GM21619 (cell line): Measurements from ENCODE around the gene HPSE.

Experiments used
- ATAC-seq: cut with Tn5 transposase; IDR thresholded peaks from one replicate; pipeline ENCODE4 v1.9.1; 2021; ENCODE audit not compliant: unreplicated experiment

Gene HPSE

GRCh38 chr4:83334425-83335241 lies at the start of gene HPSE:
TSS of gene HPSE (minus strand) at chr4:83334848. CDS start at chr4:83334782, 66 bp downstream.
- peak; percentile 89 for ATAC-seq

GRCh38 chr4:83382850-83383249 lies 48.2 kb upstream of the HPSE start:
- no peak for ATAC-seq

- ATAC-seq, result no peak
Measured at GRCh38 chr4:83381173-83381572, 46.5 kb upstream of the HPSE start.

GRCh38 chr4:83378419-83378818 lies 43.8 kb upstream of the HPSE start:
- no peak for ATAC-seq

GRCh38 chr4:83372931-83373330 lies 38.3 kb upstream of the HPSE start:
- ATAC-seq, result no peak

GRCh38 chr4:83371936-83372335 lies 37.3 kb upstream of the HPSE start:
- ATAC-seq, result no peak

- no peak for ATAC-seq
Measured at GRCh38 chr4:83371235-83371634, 36.6 kb upstream of the HPSE start.

- ATAC-seq, result no peak
Measured at GRCh38 chr4:83370640-83370906, 35.9 kb upstream of the HPSE start.

- no peak for ATAC-seq
Measured at GRCh38 chr4:83369831-83370639, 35.4 kb upstream of the HPSE start.

- no peak for ATAC-seq
Measured at GRCh38 chr4:83364312-83364711, 29.7 kb upstream of the HPSE start.

- ATAC-seq, result no peak
Measured at GRCh38 chr4:83362492-83363329, 28.1 kb upstream of the HPSE start.

- no peak for ATAC-seq
Measured at GRCh38 chr4:83361416-83362103, 26.9 kb upstream of the HPSE start.

GRCh38 chr4:83360018-83360417 lies 25.4 kb upstream of the HPSE start:
- no peak for ATAC-seq

- no peak for ATAC-seq
Measured at GRCh38 chr4:83358410-83358809, 23.8 kb upstream of the HPSE start.

- ATAC-seq, result peak; percentile 66
Measured at GRCh38 chr4:83356899-83357661, 22.4 kb upstream of the HPSE start.

- no peak for ATAC-seq
Measured at GRCh38 chr4:83353516-83353915, 18.9 kb upstream of the HPSE start.

GRCh38 chr4:83348074-83348473 lies 13.4 kb upstream of the HPSE start:
- ATAC-seq, result no peak

- no peak for ATAC-seq
Measured at GRCh38 chr4:83342476-83342875, 7.8 kb upstream of the HPSE start.

- no peak for ATAC-seq
Measured at GRCh38 chr4:83340692-83341343, 6.2 kb upstream of the HPSE start.

- no peak for ATAC-seq
Measured at GRCh38 chr4:83339573-83339972, 4.9 kb upstream of the HPSE start.
